HG02763 (cell line): ENCODE data around the gene ITGB2.

ENCODE experiments used
- ATAC-seq: cut with Tn5 transposase; IDR thresholded peaks from one replicate; pipeline ENCODE4 v1.9.1; 2021; ENCODE audit warnings: mild to moderate bottlenecking, moderate library complexity; ENCODE audit not compliant: unreplicated experiment

The ITGB2 gene

GRCh38 chr21:44898851-44899767 is 21.6 kb downstream of the ITGB2 start:
- no peak for ATAC-seq

GRCh38 chr21:44898011-44898488 is 22.6 kb downstream of the ITGB2 start:
- ATAC-seq, result no peak

- ATAC-seq, result no peak
These were observed 23.2 kb downstream of the ITGB2 start for GRCh38 chr21:44897326-44898010.

GRCh38 chr21:44896561-44897286 is 24.0 kb downstream of the ITGB2 start:
- no peak for ATAC-seq

GRCh38 chr21:44895859-44896258 is 24.8 kb downstream of the ITGB2 start:
- ATAC-seq, result no peak

- no peak for ATAC-seq
These were observed 25.9 kb downstream of the ITGB2 start for GRCh38 chr21:44894687-44895302.

- ATAC-seq, result no peak
These were observed 26.6 kb downstream of the ITGB2 start for GRCh38 chr21:44893948-44894656.

GRCh38 chr21:44893278-44893556 is 27.5 kb downstream of the ITGB2 start:
- no peak for ATAC-seq

- peak; percentile 55 for ATAC-seq
These were observed 28.0 kb downstream of the ITGB2 start for GRCh38 chr21:44892536-44893277.

GRCh38 chr21:44892095-44892494 is 28.6 kb downstream of the ITGB2 start:
- no peak for ATAC-seq

GRCh38 chr21:44891631-44892031 is 29.1 kb downstream of the ITGB2 start:
- no peak for ATAC-seq

GRCh38 chr21:44890961-44891541 is 29.6 kb downstream of the ITGB2 start:
- ATAC-seq, result no peak

GRCh38 chr21:44890338-44890931 is 30.3 kb downstream of the ITGB2 start:
- ATAC-seq, result no peak

GRCh38 chr21:44889625-44890337 is 30.9 kb downstream of the ITGB2 start:
- ATAC-seq, result no peak

GRCh38 chr21:44888581-44889550 is 31.8 kb downstream of the ITGB2 start:
- ATAC-seq, result no peak

- no peak for ATAC-seq
These were observed 32.7 kb downstream of the ITGB2 start for GRCh38 chr21:44887807-44888580.
